Measurements from ENCODE around the gene COMMD4. TPM values are rescaled to one million over a fixed set of nuclear protein-coding genes. Genes with fewer than 3 reads are reported as not detected.

COMMD4 gene
- total RNA-seq, 2 donors from 2014 or later, result 35.3 to 43.8 TPM

GRCh38 chr15:75364881-75365280 is 29.0 kb downstream of the COMMD4 start:
- H3K36me3 ChIP-seq (replicated peaks in 1 of 2; ENCODE audit: insufficient read depth in 1 of 2, low read depth in 2 of 2), result peaks cover 0 to 15% of the 10 kb centered on the region in 2 donors
- peaks cover 21% of the 10 kb centered on the region for H3K4me1 ChIP-seq
- 87 to 89% methylated on average over 6 of the region's 6 CpGs for WGBS, 2 donors
- ATAC-seq (no peak), DNase-seq (no peak)
- no peak overlapping the region for H3K4me3 ChIP-seq
- H3K27ac ChIP-seq, result no peak overlapping the region
- H3K9me3 ChIP-seq, result no peaks in the 10 kb centered on the region
- TF ChIP-seq POLR2A (IDR thresholded peaks at IDR 0.05) (no peak), CTCF (IDR thresholded peaks at IDR 0.05) (no peak)
- no peaks in the 10 kb centered on the region for H3K27me3 ChIP-seq
- intact Hi-C loops (cut with DNase I), result loop anchor here (10.0 kb wide), 1 partner anchor 320 kb away; no protein-coding TSS in a partner anchor

GRCh38 chr15:75366163-75366562 is 30.3 kb downstream of the COMMD4 start:
- no peak for TF ChIP-seq POLR2A (IDR thresholded peaks at IDR 0.05)
- no peak for TF ChIP-seq CTCF (IDR thresholded peaks at IDR 0.05)
- ATAC-seq (no peak), DNase-seq (no peak)
- H3K9me3 ChIP-seq, result no peaks in the 10 kb centered on the region
- no peak overlapping the region for H3K27ac ChIP-seq
- H3K4me1 ChIP-seq, result peaks cover 25% of the 10 kb centered on the region
- peaks cover 0 to 14% of the 10 kb centered on the region in 2 donors for H3K36me3 ChIP-seq (replicated peaks in 1 of 2; ENCODE audit: insufficient read depth in 1 of 2, low read depth in 2 of 2)
- no peaks in the 10 kb centered on the region for H3K27me3 ChIP-seq
- no peak overlapping the region for H3K4me3 ChIP-seq
- intact Hi-C loops (cut with DNase I), result loop anchor here (10.0 kb wide), 1 partner anchor 319 kb away; no protein-coding TSS in a partner anchor
- 71 to 83% methylated on average over 3 of the region's 3 CpGs for WGBS, 2 donors

- Histone ChIP-seq H3K4me1 (peaks cover 25% of the 10 kb centered on the region), H3K27me3 (no peaks in the 10 kb centered on the region), H3K4me3 (no peak overlapping the region), H3K27ac (peak overlapping the region in 2 of 4 donors; percentile 97 to 99), H3K9me3 (no peaks in the 10 kb centered on the region), H3K36me3 (replicated peaks in 1 of 2; ENCODE audit: insufficient read depth in 1 of 2, low read depth in 2 of 2) (peaks cover 0 to 16% of the 10 kb centered on the region in 2 donors)
- ATAC-seq (no peak), DNase-seq (no peak)
- intact Hi-C loops (cut with DNase I), result loop anchor here (10.0 kb wide), 1 partner anchor 318 kb away; no protein-coding TSS in a partner anchor
- TF ChIP-seq CTCF (IDR thresholded peaks at IDR 0.05), result no peak
- TF ChIP-seq POLR2A (IDR thresholded peaks at IDR 0.05), result no peak
These were observed 31.1 kb downstream of the COMMD4 start for GRCh38 chr15:75367006-75367405.

- DNase-seq (no peak), ATAC-seq (no peak)
- TF ChIP-seq POLR2A (IDR thresholded peaks at IDR 0.05), result no peak
- no peak for TF ChIP-seq CTCF (IDR thresholded peaks at IDR 0.05)
- peaks cover 0 to 16% of the 10 kb centered on the region in 2 donors for H3K36me3 ChIP-seq (replicated peaks in 1 of 2; ENCODE audit: insufficient read depth in 1 of 2, low read depth in 2 of 2)
- H3K9me3 ChIP-seq, result no peaks in the 10 kb centered on the region
- peaks cover 25% of the 10 kb centered on the region for H3K4me1 ChIP-seq
- 29 to 52% methylated on average over 3 to 7 of the region's 7 CpGs for WGBS, 2 donors
- no peaks in the 10 kb centered on the region for H3K27me3 ChIP-seq
- intact Hi-C loops (cut with DNase I), result loop anchor here (10.0 kb wide), 1 partner anchor 317 kb away; no protein-coding TSS in a partner anchor
- H3K27ac ChIP-seq, result peak overlapping the region; percentile 97 to 100 (median 99)
- no peak overlapping the region for H3K4me3 ChIP-seq
These were observed 31.6 kb downstream of the COMMD4 start for GRCh38 chr15:75367406-75367912.
